ENCODE data around the gene REEP1.

DNA sequence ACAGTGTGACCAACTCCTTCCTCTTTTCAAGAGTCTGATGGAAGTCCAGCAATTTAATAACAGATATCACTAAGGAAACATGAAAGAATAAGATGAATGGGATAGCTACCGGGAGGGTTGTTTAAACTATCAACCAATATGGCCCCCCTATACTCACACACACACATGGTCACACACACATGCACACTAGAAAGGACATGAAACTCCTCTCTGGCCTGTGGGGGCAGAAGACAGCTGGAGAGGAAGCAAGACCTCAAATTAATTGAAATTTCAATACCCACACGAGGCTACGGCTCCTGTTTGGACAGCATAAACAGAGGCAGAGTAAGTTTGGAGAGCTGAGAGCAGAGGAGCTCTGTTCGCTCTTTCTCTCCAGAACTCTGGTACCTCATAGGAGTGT, 34.7 kb upstream of the REEP1 start:
- TF ChIP-seq EZH2phosphoT487 (IDR thresholded peaks at IDR 0.05; ENCODE audit: insufficient read depth, low read depth) (no peak), EZH2 (IDR thresholded peaks at IDR 0.05; ENCODE audit: insufficient read depth, poor library complexity, severe bottlenecking) (no peak)
